CD4-positive, alpha-beta T cell treated with Interleukin-15 for 1 hour (primary cell): ENCODE measurements around the gene ERC2.
"Not testable (repeated sequence)": the region's sequence is repeated elsewhere in the genome, so short reads cannot be mapped to it uniquely, and the experiment has no call there.

Experiments
- DNase-seq: peaks from one replicate; pipeline ENCODE4 v3.0.0-alpha.2; 2020

ERC2 gene

DNA sequence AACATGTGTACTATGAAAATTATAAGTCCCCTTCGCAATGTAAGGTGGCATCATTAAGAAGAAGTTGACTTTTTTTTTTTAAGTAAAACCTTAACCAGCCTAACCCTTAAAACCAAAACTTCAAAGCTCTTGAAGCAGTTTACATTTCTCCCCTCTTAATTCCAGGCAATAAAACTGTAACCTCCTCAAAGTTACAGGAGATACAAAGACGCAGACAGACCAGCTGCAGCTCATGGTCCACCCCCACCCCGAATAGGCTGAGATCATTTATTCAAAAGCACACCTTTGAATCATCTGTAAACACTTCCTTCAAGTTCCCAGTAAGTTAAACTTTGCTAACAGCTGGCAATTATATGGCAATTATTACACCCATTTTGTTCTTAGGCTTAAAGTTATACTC lies 414.5 kb downstream of the ERC2 start:
- DNase-seq: no peak

GRCh38 chr3:56052188-56052587 lies 416.1 kb downstream of the ERC2 start:
- no peak for DNase-seq

GRCh38 chr3:56051052-56051451 lies 417.2 kb downstream of the ERC2 start:
- DNase-seq: no peak

- DNase-seq: no peak
Observed at GRCh38 chr3:56048946-56049345, 419.3 kb downstream of the ERC2 start.

- DNase-seq: no peak
Observed at GRCh38 chr3:56048331-56048730, 419.9 kb downstream of the ERC2 start.

DNA sequence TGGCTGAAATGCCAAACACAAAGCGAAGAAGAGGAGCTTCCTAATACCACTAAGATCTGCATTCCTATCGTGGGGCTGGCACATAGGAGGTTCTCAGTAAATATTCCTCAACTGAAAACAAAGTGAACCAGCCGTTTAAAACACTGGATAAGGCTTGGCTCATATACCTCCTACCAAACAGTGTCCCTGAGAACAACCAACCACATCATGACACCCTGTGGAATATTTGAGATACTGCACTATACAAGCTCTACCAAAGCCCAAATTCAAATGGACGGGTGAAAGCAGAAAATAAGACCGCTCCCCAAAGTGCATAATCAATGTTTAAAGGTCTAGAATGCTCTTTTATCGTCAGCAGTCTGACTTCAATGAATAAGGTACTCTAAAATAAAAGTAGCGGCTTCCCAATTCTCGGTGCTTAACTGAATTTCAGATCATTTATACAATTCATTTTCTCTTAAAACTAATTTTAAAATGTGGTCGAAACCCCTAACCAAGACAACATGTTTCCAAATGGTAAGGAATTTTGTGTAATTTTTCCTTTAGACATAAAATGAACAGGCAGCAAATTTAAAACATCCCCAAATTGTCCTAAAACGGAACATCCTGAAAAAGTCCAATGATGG lies 425.8 kb downstream of the ERC2 start:
- no peak for DNase-seq

DNA sequence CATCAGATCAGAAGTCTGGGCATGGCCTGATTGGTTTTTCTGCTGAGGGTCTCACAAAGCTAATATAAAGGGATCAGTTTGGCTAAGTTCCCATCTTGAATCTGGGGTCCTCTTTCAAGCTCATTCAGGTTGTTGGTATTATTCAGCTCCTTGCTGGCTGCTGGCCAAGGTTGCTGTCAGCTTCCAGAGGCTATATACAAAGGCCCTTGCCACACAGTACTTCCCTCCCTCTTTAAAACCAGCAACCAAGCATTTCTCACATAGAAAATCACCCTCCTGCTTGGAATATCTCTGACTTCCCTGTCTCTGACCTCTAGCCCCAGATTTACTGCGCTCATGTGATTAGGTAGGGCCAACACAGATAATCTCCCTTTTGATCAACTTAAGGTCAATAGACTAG lies 442.9 kb downstream of the ERC2 start:
- DNase-seq: no peak

DNA sequence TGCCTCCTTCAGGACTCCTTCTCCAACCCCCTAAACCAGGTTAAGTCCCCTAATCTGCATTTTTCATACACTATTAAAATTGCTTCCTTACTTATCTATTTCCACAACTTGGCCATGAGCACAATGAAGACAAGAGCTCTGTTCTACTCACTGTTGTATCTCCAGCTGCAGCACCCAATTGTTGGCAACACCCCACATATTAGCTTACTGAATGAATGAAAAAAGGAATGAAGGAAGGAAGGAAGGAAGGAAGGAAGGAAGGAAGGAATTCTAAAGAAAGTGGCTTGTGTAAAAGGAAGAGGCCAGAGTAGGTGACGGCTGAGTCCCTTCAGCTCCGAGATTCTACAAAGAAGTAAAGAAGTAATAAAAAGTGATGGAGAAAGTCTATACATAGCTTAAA lies 444.7 kb downstream of the ERC2 start:
- no peak for DNase-seq

GRCh38 chr3:56022619-56023018 lies 445.6 kb downstream of the ERC2 start:
- no peak for DNase-seq

- no peak for DNase-seq
Observed at GRCh38 chr3:56019490-56020146, 448.6 kb downstream of the ERC2 start.

DNA sequence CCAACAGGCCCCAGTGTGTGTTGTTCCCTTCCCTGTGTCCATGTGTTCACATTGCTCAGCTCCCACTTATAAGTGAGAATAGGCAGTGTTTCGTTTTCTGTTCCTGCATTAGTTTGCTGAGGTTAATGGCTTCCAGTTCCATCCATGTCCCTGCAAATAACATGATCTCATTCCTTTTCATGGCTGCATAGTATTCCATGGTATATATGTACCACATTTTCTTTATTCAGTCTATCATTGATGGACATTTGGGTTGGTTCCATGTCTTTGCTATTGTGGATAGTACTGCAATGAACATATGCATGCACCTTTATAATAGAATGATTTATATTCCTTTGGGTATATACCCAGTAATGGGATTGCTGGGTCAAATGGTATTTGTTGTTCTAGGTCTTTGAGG lies 452.9 kb downstream of the ERC2 start:
- DNase-seq: not testable (repeated sequence)

- no peak for DNase-seq
Observed at GRCh38 chr3:56012721-56013120, 455.5 kb downstream of the ERC2 start.

DNA sequence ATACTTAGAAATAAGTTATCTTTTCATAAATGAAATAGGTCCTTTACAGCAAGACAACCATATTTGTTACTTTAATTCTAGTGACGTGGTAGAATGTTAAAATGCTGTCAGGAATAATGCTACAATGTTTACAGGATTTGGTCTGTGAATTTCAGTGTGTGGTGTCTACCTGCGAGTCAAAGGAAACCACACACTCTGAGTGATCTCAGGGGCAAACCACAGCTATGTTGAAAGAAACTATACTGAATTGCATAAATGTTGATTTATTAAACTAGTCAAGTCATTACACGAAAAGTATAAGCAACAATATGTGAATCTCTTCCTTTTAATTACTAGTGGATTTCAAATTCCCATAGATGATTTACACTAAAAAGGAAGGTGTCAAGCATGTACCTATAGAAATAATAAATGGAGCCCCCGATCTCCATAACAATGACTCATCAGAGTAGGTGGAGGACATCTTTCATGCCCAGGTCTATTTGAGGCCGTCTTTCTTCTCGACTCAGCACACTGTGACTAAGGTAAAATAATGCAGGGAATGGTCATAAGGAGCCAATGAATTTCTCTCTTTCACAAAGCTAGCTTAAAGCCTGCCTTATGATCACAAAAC lies 463.0 kb downstream of the ERC2 start:
- DNase-seq: no peak

- no peak for DNase-seq
Observed at GRCh38 chr3:56003129-56003528, 465.1 kb downstream of the ERC2 start.

GRCh38 chr3:56001991-56002390 lies 466.3 kb downstream of the ERC2 start:
- DNase-seq: no peak

- DNase-seq: no peak
Observed at GRCh38 chr3:56001537-56001936, 466.7 kb downstream of the ERC2 start.

- DNase-seq: no peak
Observed at GRCh38 chr3:55989366-55989765, 478.9 kb downstream of the ERC2 start.

DNA sequence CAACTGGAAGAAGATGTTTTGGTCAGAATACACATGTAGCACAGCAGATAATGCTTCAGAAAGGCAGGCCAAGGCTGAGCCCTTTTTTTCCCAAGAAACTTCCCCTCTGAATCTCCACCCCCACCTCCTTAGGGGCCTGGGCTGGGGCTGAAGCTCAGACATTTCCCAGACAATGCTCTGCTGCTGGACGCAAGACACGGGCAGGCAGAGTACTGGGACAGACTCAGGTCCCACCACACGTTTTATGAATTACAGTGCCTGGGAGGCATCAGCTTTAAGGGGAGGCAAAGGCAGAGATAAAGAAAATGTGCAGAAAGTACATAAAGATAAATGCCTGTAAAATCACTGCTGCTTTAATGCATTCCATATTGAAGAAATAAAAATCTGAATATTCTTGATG lies 479.4 kb downstream of the ERC2 start:
- no peak for DNase-seq

DNA sequence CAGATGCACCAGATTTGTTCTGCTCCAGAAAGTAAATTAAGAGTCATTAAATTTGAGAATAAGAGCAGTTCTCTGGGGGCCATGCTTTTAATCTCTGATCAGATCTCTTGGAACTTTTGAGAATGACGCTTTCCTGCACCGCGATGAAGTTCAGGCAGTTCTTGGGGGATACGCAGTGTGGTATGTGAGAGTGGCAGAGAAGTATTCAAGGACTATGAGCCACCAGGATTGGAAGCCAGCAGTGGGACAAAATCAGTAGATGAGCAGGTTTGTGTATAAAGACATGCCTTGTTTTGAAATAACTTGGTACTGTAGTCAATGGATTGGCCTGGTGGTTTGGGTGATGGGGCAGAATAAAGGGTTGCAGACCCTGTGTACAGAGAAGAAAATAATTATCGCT lies 483.6 kb downstream of the ERC2 start:
- no peak for DNase-seq

- DNase-seq: no peak
Observed at GRCh38 chr3:55978953-55979352, 489.3 kb downstream of the ERC2 start.

DNA sequence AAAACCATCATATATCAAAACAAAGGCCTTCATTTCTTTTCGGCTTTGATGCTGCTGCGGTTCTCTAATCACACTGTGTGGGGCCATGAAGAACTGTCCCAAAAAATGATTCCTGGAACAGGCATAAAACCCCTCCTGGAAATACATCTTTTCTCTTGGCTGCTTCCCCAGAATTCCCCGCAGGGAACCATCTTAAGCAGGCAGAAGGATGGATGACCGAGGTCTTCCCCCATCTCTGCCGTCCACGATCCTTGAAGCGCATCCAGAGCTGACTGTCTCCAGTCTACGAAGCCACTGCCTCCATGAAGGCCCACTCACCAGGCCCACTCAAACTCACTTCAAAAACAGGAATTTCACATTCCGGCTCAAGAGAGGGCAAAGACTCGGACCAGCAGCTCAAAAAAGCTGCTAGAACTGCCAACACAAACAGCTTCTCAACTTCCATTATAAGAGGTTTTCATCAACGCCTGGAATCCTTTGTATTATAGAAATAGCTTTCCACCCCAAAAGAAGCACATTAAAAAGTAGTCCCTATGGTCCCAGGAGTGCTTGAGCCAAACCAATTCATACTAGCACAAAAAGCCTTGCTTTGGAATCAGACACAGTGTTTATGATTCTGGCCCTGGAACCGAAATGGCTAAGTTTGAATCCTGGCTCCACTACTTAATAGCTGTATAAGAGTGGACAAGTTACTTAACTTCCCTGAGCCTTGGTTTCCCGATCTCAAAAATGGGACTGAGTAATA lies 493.7 kb downstream of the ERC2 start:
- DNase-seq: no peak

DNA sequence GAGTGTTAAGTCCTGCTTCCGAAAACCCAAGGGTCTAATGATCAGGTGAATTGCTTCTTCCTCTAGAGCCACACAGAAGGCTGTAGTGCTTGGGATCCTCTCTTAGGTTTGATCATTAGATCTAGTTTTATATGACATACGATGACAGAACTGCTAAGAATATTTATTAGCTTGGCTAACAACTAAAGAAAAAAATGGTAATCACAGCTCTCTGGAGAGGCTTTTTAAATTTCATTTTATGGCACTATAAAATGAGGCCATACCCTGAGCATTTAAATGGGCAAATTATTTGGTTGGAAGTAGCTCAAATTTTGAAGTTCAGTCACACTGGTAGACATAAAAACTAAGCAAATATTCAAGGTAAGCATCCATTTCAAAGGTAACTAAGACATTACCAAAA lies 498.6 kb downstream of the ERC2 start:
- DNase-seq: no peak

DNA sequence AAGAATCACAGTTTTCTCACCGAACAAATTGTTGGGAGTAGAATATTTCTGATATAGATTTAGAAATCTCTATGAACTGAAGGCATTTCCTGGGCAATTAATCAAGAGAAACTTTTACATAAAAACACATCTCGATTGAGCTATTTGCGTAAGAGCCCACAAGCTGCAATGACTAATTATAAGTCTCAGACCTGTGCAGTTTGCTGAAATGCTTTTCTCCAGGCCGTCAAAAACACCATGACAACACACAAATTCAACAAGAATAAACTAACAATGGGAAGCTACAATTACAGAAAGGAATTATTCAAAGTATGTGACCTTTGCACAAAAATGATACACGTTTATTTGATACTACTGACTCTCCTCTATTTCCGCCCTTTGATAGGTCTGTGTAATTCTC lies 499.9 kb downstream of the ERC2 start:
- no peak for DNase-seq

DNA sequence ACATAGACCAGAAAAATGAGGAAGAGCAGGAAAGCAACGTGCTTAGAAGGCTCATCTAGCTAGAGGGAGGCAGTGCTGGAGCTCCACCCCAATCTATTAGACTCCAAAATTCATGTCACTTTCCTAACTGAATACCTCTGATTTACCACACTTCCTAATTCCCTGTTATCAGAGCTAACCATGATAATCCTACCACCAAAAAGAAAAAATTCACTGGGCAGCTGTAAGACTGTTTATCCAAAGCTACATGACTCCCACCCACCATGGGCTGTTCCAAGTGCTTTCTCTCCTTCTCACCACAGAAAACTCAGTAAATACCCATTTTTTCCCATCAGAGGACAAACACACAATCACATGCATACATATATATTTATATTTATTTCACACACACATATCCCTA lies 501.7 kb downstream of the ERC2 start:
- DNase-seq: no peak
